NCI-H1694 treated with DMSO at 0.1 percent for 48 hours (cell line): ENCODE results near the gene C6orf118.

Experiments
- DNase-seq: peaks from one replicate; lab custom pipeline; 2025; lab: John Stamatoyannopoulos, UW

The C6orf118 gene

GRCh38 chr6:165308926-165309731 is at the start of gene C6orf118:
TSS of gene C6orf118 (minus strand) at chr6:165309605. CDS start at chr6:165309586, 19 bp downstream.
- no peak for DNase-seq

GRCh38 chr6:165345700-165346099 is 36.3 kb upstream of the C6orf118 start:
- no peak for DNase-seq

GRCh38 chr6:165340532-165340931 is 31.1 kb upstream of the C6orf118 start:
- DNase-seq: no peak

GRCh38 chr6:165325609-165326008 is 16.2 kb upstream of the C6orf118 start:
- no peak for DNase-seq

GRCh38 chr6:165321555-165322145 is 12.2 kb upstream of the C6orf118 start:
- no peak for DNase-seq

GRCh38 chr6:165321150-165321549 is 11.7 kb upstream of the C6orf118 start:
- no peak for DNase-seq

GRCh38 chr6:165317723-165318122 is 8.3 kb upstream of the C6orf118 start:
- no peak for DNase-seq

GRCh38 chr6:165306955-165307354 is 2.5 kb downstream of the C6orf118 start:
- DNase-seq: no peak

- no peak for DNase-seq
Measured at GRCh38 chr6:165301372-165302246, 7.8 kb downstream of the C6orf118 start.

GRCh38 chr6:165300422-165300936 is 8.9 kb downstream of the C6orf118 start:
- DNase-seq: no peak

GRCh38 chr6:165298875-165299274 is 10.5 kb downstream of the C6orf118 start:
- no peak for DNase-seq

GRCh38 chr6:165298402-165298801 is 11.0 kb downstream of the C6orf118 start:
- DNase-seq: no peak

- no peak for DNase-seq
Measured at GRCh38 chr6:165292657-165293056, 16.7 kb downstream of the C6orf118 start.

- no peak for DNase-seq
Measured at GRCh38 chr6:165274611-165275010, 34.8 kb downstream of the C6orf118 start.

- no peak for DNase-seq
Measured at GRCh38 chr6:165272585-165272984, 36.8 kb downstream of the C6orf118 start.

GRCh38 chr6:165268987-165269386 is 40.4 kb downstream of the C6orf118 start:
- DNase-seq: no peak

- DNase-seq: no peak
Measured at GRCh38 chr6:165266621-165267020, 42.8 kb downstream of the C6orf118 start.

GRCh38 chr6:165266191-165266590 is 43.2 kb downstream of the C6orf118 start:
- no peak for DNase-seq

- DNase-seq: no peak
Measured at GRCh38 chr6:165260462-165260861, 48.9 kb downstream of the C6orf118 start.

GRCh38 chr6:165249808-165250207 is 59.6 kb downstream of the C6orf118 start:
- DNase-seq: no peak

GRCh38 chr6:165245701-165246100 is 63.7 kb downstream of the C6orf118 start:
- DNase-seq: no peak

GRCh38 chr6:165245287-165245686 is 64.1 kb downstream of the C6orf118 start:
- DNase-seq: no peak
